Activated CD8-positive, alpha-beta memory T cell treated with anti-CD3 and anti-CD28 coated beads for 4 hours (primary cell): ENCODE measurements around the gene ZNF165.
"Not testable (repeated sequence)": the region's sequence is repeated elsewhere in the genome, so short reads cannot be mapped to it uniquely, and the experiment has no call there.

Source experiments
- DNase-seq, 2 donors: peaks; one replicate each; pipeline ENCODE4 v3.0.0-alpha.2; 2020; ENCODE audit warnings: low read depth in 2 of 2

ZNF165 gene

GRCh38 chr6:28080381-28080630 lies at the start of gene ZNF165:
ZNF165 (plus strand) TSS chr6:28080568; CDS start chr6:28085481, 4,913 bp downstream.
- DNase-seq, result not testable (repeated sequence)

GRCh38 chr6:28053584-28053983 lies 26.8 kb upstream of the ZNF165 start:
- no peak for DNase-seq

DNA sequence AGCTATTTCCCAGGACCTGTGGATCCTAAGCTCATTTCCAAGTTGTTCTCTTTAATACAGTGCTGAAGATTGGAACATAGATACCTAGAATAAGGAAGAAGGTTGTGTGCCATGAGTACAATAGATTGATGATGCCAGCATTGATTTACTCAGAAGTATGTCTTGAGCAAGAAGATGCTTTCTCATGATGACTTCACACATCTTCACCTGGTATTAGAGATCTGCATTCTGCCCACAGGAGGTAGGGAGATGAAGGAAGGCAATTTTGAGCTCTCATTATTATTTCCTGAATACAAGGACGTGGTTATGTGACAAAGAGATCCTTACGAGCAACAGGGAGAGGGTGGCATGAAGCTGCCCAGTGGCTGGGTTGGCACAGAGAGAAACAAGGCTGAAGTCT lies 20.0 kb upstream of the ZNF165 start:
- DNase-seq, result no peak

DNA sequence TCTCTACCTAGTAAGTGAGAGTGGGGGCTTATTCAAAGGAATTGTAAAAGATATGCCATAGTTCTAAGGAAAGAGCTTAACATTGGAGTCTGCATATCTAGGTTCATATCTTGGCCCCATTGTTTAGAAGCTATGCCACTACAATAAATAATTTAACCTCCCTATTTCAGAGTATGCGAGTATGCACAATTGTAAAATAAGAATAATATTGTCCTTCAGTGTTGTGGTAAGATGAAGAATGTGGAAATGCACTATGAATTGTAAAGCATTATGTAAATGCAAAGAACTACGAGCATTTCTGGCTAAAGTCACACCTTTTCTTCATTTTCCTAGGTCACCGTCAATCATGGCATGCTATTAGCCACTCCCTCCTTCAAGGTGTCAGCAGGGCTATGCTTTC lies 16.1 kb upstream of the ZNF165 start:
- DNase-seq, result no peak

DNA sequence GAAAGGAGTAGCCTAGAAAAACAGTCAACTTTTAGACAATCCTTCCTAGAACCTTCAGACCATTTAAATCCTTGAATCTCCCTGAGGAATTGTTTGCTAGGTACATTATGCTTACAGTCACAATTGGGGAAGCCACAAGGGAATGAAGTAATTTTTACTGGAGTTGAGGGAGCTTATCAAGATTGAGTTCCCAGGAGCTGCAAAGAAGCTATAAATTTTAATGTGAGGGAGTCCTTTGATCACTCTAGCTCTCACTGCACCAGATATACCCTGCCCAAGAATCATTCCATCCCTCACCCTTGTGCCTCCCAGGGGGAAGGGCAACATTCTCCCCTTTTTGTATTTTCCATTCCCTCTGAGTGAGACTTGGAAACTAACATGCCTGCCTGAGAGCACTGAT lies 12.3 kb upstream of the ZNF165 start:
- DNase-seq, result no peak

GRCh38 chr6:28070968-28071367 lies 9.4 kb upstream of the ZNF165 start:
- DNase-seq, result not testable (repeated sequence)

DNA sequence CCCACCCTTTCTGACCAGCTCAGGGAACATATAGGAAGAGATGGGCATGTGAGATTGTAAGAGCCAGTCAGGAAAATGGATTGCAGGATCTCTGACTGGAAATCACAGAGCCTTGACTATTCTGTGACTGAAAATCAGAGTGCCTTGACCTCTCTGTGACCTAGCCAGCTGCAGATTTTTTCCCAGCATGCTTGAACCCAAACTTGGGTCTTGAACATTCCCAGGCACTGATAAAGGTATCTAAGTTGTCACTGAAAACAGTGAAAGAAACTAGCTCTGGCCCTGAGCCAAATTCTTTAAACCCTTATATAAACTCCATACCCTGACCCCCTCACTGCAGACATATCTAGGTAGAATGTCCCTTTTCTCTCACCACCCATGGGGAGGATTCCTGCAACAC lies 2.3 kb upstream of the ZNF165 start:
- no peak for DNase-seq

DNA sequence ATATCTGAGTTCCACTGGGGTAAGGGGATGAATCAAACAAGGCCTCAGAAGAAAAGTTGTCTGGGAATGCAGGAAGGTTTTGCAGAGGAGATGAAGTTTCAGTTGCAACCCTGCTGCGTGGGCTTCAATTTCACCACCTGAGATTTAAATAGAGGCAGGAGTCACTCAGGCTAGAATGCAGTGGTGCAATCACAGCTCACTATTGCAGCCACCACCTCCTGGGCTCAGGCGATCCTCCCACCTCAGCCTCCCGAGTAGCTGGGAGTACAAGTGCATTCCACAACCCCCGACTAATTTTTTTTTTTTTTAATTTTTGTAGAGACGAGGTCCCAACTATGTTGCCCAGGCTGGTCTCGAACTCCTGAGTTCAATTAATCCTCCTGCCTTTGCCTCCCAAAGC lies 1.5 kb upstream of the ZNF165 start:
- DNase-seq, result no peak

- peak; percentile 78 to 85 for DNase-seq
These were observed 490 bp downstream of the ZNF165 start for GRCh38 chr6:28080631-28081485.

GRCh38 chr6:28081486-28081751 lies 1.1 kb downstream of the ZNF165 start:
- DNase-seq, result peak in 1 of 2 donors; percentile 14

- DNase-seq, result no peak
These were observed 2.6 kb downstream of the ZNF165 start for GRCh38 chr6:28082939-28083338.

GRCh38 chr6:28089054-28089453 lies 8.7 kb downstream of the ZNF165 start:
- no peak for DNase-seq

DNA sequence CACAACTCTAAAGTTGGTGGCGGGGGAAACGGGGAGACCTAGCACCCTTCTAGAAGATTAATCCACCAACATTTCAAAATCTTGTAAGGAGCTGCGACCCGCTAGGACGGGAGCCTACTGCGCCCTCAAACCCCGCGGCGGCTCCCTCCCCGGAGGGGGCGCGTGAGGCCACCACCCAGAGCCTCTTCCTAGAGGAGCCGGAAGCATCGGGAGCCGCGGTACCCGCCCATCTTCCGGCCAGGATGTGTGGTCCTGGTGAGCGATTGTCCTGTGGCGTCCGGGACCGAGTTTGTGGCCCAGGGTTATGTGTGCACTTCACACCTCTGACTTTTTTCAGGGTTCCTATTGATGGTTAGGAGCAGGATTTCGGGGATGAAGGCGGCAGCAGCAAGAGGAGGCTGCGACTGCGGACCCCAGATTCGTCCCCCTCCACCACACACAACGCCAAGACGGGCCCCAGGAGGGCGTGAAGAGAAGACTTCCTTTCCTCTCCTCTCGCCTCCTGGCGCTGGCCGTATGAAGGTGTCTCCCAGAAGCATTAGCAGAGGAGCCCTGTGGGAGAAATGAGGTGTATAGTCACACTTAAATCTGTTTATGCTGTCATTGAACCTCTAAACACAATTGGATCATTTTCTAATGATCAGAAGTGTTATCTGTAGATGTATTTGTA lies 10.7 kb downstream of the ZNF165 start:
- DNase-seq, result no peak

- DNase-seq, result not testable (repeated sequence)
These were observed 21.9 kb downstream of the ZNF165 start for GRCh38 chr6:28102222-28102621.

GRCh38 chr6:28102699-28103098 lies 22.3 kb downstream of the ZNF165 start:
- DNase-seq, result not testable (repeated sequence)

- peak; percentile 60 to 71 for DNase-seq
These were observed 24.2 kb downstream of the ZNF165 start for GRCh38 chr6:28104392-28105244.

- no peak for DNase-seq
These were observed 24.9 kb downstream of the ZNF165 start for GRCh38 chr6:28105245-28105639.

DNA sequence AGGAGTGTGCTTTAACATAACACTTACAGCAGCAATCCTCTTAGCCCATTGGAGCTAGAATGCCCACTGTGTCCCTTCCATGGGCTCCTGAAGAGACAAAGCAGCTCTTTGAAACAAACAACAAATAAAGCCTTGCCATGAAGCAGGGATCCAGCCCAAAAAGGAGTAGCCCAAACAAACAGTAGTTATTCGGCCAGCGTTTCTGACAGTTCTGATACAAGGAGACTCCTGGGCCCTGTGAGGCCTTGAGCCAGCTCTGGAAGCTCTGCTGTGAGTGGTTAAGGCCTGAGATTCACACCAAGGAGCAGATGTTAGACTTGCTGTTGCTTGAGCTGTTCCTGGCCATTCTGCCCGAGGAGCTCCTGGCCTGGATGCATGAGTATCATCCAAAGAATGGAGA lies 27.1 kb downstream of the ZNF165 start:
- no peak for DNase-seq

GRCh38 chr6:28111964-28112363 lies 31.6 kb downstream of the ZNF165 start:
- DNase-seq, result no peak

DNA sequence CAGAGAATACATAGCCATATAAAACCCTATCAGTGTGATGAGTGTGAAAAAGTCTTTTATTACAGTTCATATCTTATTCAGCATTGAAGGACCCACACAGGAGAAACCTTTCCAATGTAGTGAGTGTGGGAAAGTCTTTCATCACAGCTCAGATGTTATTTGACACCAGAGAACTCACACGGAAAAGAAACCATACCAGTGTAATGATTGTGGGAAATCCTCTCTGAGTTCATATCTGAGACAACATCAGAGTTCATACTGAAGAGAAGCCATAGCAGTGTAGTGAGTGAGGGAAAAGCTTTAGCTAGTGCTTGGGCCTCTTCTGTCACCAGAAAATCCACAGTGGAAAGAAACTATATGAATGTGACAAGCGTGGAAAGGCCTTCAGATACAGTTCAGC lies 35.4 kb downstream of the ZNF165 start:
- no peak for DNase-seq

DNA sequence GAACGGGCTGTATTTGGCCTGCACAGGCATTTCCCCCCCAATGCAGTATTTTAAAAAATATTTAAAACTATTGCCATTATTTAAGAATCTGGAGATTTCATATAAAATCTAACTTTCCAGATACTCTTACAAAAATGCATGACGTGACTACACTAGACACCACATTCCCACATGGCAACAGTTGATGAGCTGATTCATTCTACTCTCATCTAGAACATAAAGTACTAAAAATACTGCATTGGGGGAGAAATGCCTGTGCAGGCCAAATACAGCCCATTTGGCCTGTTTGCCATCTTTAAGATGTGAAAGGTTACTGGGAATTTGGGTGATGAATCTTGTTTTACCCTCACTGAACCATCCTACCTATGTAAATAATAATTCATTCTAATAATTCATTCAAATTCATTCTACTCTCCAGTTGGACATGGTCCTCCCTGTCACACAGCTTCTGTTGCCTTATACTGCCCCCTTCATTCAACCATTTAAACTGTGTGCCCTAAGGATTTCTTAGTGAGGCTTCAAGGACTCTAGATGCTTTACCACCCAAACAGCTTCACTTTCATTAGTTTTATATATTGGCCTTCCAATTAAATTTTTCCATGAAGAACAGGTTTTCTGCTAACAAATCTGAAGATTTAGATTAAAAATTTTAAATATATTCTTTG lies 37.1 kb downstream of the ZNF165 start:
- DNase-seq, result no peak

DNA sequence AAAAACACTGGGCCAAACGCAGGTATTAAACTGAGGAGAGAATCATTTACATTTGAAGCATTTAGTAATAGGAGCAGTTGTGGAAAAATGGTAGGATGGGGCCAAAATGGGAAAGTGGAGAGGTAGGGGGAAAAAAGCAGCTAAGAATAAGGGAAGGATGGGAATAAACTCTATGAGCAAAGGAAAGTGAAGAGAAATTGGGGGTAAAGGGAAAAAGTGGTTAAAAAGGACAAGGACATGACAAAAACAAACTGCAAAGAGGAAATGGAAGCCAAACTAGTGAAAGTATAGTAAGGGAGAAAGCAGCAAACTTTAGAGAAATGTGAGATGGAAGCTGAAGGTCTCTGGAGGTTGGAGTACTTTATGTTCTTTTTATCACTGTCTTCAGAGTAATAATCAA lies 37.8 kb downstream of the ZNF165 start:
- DNase-seq, result no peak
